ENCODE data around the gene CUL4A.
"Not testable (repeated sequence)": the region's sequence is repeated elsewhere in the genome, so short reads cannot be mapped to it uniquely, and the experiment has no call there.

CUL4A gene

DNA sequence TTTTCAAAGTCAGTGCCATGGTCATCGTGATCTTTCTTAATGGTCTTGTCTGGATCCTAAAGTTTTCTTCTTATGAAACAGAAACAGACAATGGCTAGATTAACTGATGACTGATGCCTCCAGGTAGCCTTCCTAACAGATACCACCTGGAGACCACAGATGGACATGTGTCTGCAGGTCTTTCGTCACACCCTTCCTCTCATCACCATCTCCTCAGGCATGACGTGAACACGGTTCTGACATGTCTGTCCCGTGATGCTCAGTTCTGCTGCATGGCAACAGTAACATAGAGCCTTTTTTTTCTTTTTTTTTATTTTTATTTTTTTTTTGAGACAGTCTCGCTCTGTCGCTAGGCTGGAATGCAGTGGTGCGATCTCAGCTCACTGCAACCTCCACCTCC, 74.5 kb downstream of the CUL4A start:
- DNase-seq (ENCODE audit: extremely low read depth in 1 of 2, low read depth in 1 of 2), result no peak

DNA sequence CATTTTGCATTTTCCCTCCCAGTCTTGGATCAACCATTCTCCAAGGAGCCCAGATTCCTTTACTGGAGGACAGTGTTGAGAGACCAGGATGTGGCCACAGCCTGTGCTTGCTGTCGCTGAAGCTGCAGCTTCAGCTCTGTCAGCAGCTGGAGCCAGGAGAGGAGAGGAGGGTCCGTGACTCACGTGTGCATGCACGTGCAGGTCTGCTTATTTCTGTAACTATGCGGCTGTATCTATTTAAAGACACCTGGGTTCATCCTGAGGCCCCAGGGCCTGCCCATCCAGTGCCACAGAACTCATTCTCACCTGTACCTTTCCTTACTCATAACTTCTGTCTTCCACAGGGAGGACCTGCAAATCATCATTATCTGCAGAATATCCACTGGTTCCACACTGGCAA, 79.5 kb downstream of the CUL4A start:
- DNase-seq (ENCODE audit: extremely low read depth in 1 of 2, low read depth in 1 of 2), result no peak

GRCh38 chr13:113291129-113291528, 81.7 kb downstream of the CUL4A start:
- no peak for DNase-seq (ENCODE audit: extremely low read depth in 1 of 2, low read depth in 1 of 2)

GRCh38 chr13:113292021-113292862, 82.8 kb downstream of the CUL4A start:
- peak in 1 of 2 donors; percentile 11 for DNase-seq (ENCODE audit: extremely low read depth in 1 of 2, low read depth in 1 of 2)

GRCh38 chr13:113293686-113294085, 84.3 kb downstream of the CUL4A start:
- DNase-seq (ENCODE audit: extremely low read depth in 1 of 2, low read depth in 1 of 2), result no peak

GRCh38 chr13:113295776-113296175, 86.4 kb downstream of the CUL4A start:
- DNase-seq (ENCODE audit: extremely low read depth in 1 of 2, low read depth in 1 of 2), result no peak

- peak; percentile 94 to 98 for DNase-seq (ENCODE audit: extremely low read depth in 1 of 2, low read depth in 1 of 2)
Observed at GRCh38 chr13:113296823-113297369, 87.5 kb downstream of the CUL4A start, which contains the start of gene LAMP1. LAMP1 (plus strand) TSS chr13:113297239; CDS start chr13:113297435, 196 bp downstream.

GRCh38 chr13:113297370-113298042, 88.1 kb downstream of the CUL4A start:
- peak; percentile 18 to 25 for DNase-seq (ENCODE audit: extremely low read depth in 1 of 2, low read depth in 1 of 2)

GRCh38 chr13:113298043-113298945, 88.9 kb downstream of the CUL4A start:
- no peak for DNase-seq (ENCODE audit: extremely low read depth in 1 of 2, low read depth in 1 of 2)

DNA sequence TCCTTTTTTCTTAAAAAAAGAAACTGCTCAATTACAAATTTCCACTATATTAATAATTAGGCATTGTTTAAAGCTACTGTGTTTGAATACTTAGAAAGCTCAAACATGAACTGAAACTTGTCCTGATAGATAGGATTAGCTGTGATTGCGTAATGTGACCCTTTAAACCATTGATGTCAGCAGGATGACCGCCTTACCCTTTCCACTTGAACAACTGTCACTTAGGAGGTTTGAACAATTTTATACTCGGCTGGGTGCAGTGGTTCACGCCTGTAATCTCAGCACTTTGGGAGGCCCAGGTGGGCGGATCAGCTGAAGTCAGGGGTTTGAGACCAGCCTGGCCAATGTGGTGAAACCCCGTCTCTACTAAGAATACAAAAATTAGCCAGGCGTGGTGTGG, 90.5 kb downstream of the CUL4A start:
- DNase-seq (ENCODE audit: extremely low read depth in 1 of 2, low read depth in 1 of 2), result no peak

DNA sequence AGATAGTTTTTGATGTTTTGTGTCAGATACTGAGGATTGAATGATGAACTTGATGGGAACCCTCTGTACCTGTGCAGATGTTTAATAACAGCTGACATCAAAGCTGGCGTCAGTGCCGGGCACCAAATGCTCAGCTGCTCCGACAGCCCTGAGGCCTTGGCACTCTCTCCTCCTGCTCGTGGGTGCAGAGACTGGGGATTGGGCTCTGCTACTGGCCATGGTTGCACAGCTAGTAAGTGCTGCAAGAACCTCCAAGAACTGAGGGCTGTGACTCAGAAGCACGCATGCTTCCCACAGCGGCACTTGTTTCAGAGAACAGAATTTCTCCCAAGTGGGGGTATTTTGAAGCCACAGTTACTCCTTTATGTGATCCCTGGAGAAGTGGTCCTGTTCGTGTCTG, 93.6 kb downstream of the CUL4A start:
- DNase-seq (ENCODE audit: extremely low read depth in 1 of 2, low read depth in 1 of 2), result no peak

- DNase-seq (ENCODE audit: extremely low read depth in 1 of 2, low read depth in 1 of 2), result no peak
Observed at GRCh38 chr13:113304121-113304520, 94.7 kb downstream of the CUL4A start.

DNA sequence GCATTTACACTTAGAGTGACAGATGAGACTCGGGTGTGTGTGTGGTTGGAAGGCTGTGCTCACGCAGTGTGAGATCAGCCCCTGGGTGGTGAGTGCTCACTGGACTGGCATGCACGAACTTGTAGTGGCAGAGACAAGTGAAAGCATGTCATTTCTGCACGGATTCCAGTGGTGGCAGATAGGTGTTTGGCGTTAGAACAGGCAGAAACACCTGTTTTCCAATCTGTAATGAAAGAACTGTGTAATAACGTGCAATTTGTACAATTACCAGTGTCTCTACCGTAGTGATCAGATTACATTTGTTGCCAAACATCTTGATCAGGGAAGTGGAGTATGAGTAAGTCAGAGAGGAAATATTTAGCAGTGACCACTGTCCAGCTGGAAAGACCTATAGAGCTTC, 95.8 kb downstream of the CUL4A start:
- no peak for DNase-seq (ENCODE audit: extremely low read depth in 1 of 2, low read depth in 1 of 2)

GRCh38 chr13:113307491-113307890, 98.1 kb downstream of the CUL4A start:
- DNase-seq (ENCODE audit: extremely low read depth in 1 of 2, low read depth in 1 of 2), result no peak

GRCh38 chr13:113309473-113309872, 100.1 kb downstream of the CUL4A start:
- no peak for DNase-seq (ENCODE audit: extremely low read depth in 1 of 2, low read depth in 1 of 2)

GRCh38 chr13:113314112-113314511, 104.7 kb downstream of the CUL4A start:
- not testable (repeated sequence) for DNase-seq (ENCODE audit: extremely low read depth in 1 of 2, low read depth in 1 of 2)

GRCh38 chr13:113314895-113315470, 105.6 kb downstream of the CUL4A start:
- DNase-seq (ENCODE audit: extremely low read depth in 1 of 2, low read depth in 1 of 2), result not testable (repeated sequence)

DNA sequence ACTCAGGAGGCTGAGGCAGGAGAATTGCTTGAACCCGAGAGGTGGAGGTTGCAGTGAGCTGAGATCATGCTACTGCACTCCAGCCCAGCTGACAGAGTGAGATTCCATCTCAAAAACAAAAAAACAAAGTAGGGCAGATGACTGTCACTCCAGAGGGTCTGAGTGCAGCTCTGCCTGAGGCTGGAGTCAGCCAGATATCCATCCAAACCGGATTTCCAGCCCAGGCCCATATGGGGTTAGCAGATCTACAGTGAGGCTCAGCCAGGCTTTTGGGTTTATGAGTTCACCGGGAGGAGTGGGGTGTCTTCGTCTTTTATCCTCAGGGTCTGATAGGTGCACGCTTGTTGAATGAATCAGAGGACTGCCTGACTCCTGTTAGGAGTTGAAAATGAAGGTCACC, 106.6 kb downstream of the CUL4A start:
- no peak for DNase-seq (ENCODE audit: extremely low read depth in 1 of 2, low read depth in 1 of 2)

All from stimulated activated CD8-positive, alpha-beta memory T cell treated with anti-CD3 and anti-CD28 coated beads, Interleukin-7, amount 100 ng/mL, for 48 hours (primary cell).